Urothelium cell line (cell line): ENCODE measurements around the gene RASGRP4.
"Not testable (repeated sequence)": the region's sequence is repeated elsewhere in the genome, so short reads cannot be mapped to it uniquely, and the experiment has no call there.

ENCODE experiments used
- DNase-seq: peaks from one replicate; pipeline ENCODE4 v3.0.0; 2011; ENCODE audit warnings: low spot score, mixed read lengths
- FAIRE-seq: peaks from 2 replicates; lab custom pipeline; 2011; peaks lifted over from hg19 to GRCh38; lab: Jason Lieb, UNC

RASGRP4 gene

GRCh38 chr19:38375098-38375493 is 50.9 kb downstream of the RASGRP4 start:
- FAIRE-seq = no peak
- DNase-seq = no peak

- peak; percentile 27 for FAIRE-seq
These were observed 51.5 kb downstream of the RASGRP4 start, which contains the start of gene PSMD8 for GRCh38 chr19:38374332-38375097. TSS of gene PSMD8 (plus strand) at chr19:38374571. CDS start at chr19:38374602, 31 bp downstream.

GRCh38 chr19:38373907-38374331 is 52.1 kb downstream of the RASGRP4 start:
- FAIRE-seq = no peak
- DNase-seq = no peak

More at GRCh38 chr19:38374332-38375097, 51.5 kb downstream of the RASGRP4 start, which contains the start of gene PSMD8:
- peak; percentile 98 for DNase-seq

GRCh38 chr19:38371081-38371480 is 54.9 kb downstream of the RASGRP4 start:
- no peak for DNase-seq

GRCh38 chr19:38370299-38370698 is 55.7 kb downstream of the RASGRP4 start:
- FAIRE-seq (no peak), DNase-seq (no peak)

More at GRCh38 chr19:38371081-38371480, 54.9 kb downstream of the RASGRP4 start:
- no peak for FAIRE-seq

- no peak for DNase-seq
- no peak for FAIRE-seq
These were observed 56.4 kb downstream of the RASGRP4 start for GRCh38 chr19:38369584-38369983.

GRCh38 chr19:38367041-38367440 is 59.0 kb downstream of the RASGRP4 start:
- no peak for FAIRE-seq
- DNase-seq = no peak

- FAIRE-seq, DNase-seq: not testable (repeated sequence)
These were observed 62.9 kb downstream of the RASGRP4 start for GRCh38 chr19:38362946-38363688.

- DNase-seq = peak; percentile 26
- no peak for FAIRE-seq
These were observed 63.7 kb downstream of the RASGRP4 start for GRCh38 chr19:38362076-38362945.

GRCh38 chr19:38361633-38362075 is 64.4 kb downstream of the RASGRP4 start:
- FAIRE-seq = no peak
- peak; percentile 57 for DNase-seq

GRCh38 chr19:38360839-38361631 is 65.0 kb downstream of the RASGRP4 start:
- FAIRE-seq (no peak), DNase-seq (no peak)

- DNase-seq (no peak), FAIRE-seq (no peak)
These were observed 65.7 kb downstream of the RASGRP4 start for GRCh38 chr19:38360351-38360750.

GRCh38 chr19:38359242-38360021 is 66.6 kb downstream of the RASGRP4 start:
- DNase-seq = no peak
- FAIRE-seq = no peak
